ENCODE measurements around the gene HOTAIR.

Gene HOTAIR

DNA sequence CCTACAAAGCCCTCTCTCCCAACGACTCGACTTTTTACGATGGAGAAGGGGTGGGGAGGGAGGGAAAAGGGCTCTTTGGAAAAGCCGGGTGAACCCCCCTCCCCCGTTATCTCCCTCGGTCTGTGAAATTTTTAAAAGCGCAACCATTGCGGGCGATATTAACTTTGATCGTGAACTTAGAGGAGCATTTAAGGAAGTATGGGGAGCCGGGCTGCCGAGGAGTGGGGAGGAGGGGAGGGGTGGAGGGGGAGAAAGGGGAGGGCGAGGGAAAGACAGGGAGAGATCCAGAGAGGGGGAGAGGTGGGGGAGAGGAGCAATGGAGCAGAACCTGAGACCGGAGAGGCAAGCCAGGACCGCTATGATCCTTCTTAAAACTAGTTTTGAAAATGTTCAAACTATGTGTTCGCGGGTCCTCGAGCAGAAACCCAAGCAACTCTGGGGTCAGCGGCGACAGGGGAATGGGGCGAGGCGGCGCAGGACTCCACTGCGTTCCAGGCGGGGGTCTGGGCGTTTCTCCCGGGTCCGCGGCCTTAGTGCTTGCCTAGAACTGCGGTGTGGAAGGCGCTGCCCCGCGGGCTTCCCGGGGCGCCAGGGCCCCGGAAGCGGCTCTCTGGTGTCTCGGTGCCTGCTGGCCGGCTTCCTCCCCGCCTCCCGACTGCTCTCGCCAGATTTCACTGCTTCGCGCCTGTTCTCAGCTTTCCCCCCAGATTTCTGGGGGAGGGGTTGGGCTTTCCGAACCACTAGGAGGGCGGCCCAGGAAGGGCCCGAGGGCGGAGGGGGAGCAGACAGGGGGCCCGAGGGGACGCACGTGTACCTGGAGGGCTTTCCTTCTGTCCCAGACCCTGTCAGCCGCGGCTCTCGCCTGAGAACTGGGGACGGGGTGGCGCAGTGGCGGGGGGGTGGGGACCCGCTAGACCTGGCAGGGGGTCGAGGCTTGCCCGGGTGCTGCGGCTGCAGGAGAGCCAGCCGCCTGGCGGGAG, at the start of gene HOTAIR:
HOTAIR (minus strand) TSS at position 871 of the 980 bp plus-strand sequence.
- no peak for DNase-seq

DNA sequence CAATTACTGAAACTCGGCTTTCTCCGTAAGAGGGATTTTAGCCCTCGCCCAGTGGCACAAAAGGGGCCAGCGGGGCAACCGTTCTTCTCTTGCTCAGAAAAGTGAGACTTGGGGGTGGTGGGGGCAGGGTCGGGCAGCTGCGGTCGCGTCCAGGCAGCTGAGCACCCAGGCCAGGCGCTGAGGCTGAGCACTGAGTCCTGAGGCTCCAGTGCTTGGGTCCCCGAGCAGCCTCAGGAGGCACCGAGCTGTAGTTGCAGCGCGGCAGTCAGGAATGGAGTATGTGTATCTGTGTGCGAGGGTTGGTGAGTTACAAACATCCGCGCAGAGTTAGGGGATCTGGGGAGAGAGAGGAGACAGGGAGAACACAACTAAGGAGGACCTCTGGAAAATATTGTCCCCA, 49.4 kb upstream of the HOTAIR start:
- DNase-seq, result no peak

DNA sequence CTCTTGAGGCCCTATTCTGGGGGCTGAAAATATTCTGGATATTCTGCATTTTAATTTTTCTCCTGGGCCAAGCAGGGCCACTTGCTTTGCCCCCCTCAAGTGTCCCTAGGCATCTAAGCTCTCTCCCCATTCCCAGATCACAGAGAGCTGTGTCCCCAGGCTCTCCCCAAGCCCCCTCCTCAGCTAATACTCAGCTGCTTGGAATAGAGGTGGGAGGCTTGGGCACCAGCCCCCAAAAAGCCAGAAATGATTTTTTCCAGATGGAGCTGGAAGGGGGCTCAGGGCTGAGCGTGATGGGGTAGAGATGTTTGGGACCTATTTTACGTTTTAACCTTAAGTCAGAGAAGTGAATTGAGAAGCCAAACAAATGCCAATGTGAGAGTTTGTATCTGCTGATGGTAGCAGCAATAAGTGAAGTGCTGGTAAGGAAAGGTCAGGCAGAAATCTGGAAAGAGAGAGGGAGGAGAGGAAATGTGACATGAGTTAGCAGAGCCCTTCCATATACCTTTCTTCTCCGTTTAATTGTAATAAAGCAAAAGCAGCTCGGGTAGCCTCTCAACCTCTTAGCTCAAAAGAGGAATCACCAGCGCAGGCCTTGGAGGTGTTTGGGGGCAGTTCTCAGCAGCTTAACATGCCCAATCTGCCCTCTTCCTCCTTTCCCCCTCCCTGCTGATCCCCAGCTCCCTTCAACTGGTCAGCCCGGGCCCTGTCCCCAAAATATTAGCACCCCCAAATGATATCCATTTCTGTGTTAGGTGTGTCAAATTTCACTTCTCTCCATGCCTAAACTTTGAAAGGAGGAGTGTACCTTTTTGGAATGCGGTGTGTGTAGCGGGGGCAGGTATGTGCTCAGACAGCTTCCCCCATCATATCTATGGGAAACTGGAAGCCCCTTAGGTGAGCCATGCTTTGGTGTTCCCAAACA, 48.5 kb upstream of the HOTAIR start:
- DNase-seq, result no peak

DNA sequence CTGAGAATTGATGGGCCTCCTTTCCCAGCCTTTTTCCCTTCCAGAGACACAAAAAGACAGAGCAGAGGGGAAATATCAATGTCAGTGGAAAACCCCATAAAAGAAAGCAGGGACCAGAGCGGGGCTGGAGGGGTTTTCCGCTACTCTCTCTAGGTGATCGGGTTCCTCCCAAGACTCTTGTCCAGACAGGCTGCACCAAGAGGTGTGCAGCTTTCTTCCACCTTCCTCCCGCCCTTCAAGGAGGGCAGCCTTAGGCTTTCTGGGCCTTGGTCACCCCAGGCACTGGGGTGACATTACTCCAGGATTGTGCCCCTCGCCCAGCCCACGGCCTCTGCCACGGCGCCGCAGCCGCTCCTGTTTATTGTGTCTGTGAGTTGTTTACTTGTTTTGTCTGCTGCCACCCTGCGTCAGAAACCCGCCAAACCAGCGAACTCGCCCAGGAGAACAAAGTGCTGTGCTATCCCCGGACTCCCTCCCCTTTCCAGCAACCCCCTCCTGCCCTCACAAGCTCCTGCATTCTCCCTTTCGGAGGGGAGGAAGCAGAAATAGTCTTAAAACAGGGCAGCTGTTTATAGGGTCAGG, 46.8 kb upstream of the HOTAIR start:
- DNase-seq, result no peak

DNA sequence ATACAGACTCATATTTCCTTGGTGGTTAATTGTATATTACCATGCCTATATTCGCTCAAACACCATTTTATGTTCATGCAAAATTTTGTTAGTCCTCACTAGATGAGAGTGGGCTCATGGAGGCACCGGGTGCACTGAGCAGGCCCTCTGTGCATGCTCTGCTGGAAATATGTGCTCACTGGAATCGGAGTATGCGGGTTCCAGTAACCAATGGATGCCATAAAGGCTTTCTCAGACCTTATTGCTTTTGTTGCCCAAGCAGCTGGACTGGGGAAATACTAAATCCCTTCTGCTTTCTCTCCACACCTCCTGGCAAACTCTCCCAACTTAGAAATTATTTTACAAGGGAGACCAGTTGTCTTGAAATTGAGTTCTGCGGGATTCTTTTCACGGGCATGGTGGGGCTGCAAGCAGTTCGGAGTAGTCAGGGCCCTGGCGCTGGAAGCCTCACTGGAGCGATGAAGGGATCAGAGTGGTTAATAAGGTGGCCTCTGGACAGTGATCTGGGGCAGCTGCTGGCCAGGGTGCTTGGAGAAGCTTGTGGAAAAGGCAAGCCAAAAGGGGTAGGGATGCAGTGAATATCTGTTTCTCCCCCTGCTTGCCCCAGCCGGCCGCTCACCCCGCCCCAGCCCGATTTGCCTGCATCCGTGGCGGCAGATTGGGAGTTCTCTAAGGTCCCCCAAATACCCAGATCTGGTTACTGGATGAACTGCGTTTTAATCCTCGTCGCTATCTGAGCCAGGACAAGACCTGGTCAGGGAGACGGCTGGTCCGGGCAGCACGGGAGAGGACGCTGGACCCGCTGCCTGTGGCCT, 46.0 kb upstream of the HOTAIR start:
- DNase-seq, result no peak

DNA sequence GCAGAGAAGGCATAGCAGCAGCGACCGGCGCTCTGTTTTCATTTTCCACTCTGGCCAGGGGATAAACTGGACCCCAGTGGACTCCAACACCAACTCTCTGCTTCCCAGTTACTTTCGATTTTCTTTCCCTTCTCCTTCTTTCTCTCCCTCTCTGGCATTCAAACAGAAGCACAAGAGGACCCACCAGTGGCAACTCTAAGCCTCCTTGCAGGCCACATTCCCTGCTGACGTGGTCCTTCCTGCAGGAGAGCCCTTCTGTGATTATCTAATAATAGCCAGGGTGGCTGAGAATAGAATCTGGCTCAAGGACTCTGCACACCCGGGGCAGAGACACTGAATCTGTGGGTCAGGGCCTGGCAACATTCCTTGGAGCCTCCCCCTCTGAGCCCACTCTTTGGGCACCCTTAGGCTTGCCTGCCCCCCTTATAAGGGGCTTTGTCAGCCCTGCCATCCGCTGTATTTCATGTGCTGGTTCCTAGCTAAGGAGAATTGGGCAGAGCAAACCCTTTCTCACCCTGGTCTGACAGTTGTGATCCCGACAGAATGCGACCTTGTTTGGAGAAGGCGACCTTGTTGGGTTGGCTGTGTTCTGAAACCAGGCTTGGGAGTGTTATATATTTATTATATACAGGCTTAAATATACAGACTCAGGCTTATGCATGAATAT, 45.3 kb upstream of the HOTAIR start:
- no peak for DNase-seq

DNA sequence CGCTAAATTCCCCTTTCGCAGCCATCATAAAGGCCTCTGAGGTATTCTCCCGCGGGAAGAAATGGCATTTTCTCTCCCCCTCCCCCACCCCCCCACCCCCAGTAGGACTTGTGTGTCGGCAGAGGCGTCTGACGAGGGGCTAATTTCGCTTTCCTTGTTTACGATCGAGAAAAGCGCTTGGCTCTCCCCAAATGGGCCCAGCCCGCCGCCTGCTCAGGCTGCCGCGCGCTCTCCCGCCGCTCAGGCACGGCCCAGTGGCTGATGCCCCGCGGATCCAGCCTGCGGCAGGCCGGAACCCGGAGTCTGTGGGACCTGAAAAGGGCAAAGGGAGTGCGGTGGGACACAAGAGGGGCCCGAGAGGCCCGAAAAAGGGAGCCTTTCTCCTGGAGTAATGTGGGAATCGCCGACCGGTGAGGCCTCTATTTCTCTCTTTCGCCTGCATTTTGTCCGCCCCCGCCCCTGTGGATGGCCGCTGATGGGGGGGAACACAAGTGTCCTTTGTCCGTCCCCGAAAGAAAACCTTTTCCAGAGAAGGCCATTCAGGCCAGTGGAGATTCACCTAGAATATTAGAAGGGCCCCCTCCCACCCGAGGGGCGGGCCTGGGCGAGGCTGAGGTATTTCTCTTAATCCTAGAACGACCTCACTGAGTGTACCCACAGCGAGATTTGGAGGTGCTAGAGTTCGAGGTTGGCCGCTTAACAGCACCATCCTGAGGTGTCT, 44.5 kb upstream of the HOTAIR start:
- no peak for DNase-seq

DNA sequence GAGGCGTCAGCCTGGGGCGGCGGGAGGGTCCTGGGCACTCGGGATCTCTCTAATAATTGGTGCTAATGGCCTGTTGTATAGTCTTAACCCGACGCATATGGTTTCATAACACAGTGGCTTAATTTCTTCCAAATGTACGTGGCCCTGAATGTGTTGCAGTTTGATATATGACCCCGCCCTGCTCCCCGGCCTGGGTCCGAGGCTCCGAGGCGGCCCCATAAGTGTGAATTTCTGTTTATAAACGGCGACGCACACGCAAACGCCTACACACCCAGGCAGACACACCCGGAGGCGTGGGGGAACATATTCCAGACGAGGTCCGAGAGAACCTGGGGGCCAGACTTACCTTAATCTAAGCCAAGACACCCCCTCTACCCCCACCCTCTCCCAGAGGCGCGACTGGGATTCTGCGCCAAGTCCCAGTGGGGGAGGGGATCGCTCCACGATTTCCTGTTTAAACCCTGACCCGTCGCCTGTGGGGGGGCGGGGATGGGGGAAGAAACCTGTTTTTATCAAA, 43.8 kb upstream of the HOTAIR start:
- DNase-seq, result no peak

DNA sequence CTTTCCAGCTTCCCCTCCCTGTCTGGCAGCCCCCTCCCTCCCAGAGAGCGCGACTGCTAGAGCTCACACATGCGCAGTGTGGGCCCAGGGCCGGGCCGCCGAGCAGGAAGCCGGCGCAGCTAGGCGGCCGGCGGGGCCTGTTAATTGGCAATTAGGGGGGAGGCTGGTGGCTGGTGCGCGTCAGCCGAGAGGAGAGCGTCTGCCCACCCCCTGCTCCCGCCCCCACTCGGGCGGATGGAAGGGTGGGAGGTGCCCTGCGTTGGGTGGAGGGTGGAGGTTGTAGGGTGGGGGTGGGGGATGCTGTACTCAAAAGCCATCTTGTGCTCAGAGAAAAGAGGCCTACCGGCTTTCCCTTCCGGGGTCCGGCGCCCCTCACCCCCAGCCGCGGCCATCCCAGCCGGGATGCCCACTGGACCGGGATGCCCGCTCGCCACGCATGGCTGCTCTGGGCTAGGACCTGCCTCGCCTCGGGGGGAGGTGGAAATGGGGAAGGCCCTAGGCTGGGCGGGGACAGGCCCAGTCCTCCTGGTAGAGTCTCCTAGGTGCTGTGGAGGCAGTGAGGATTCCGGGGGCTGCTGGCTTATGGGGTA, 43.2 kb upstream of the HOTAIR start:
- DNase-seq, result peak in 35 of 51 donors; percentile 1 to 54 (median 20)

DNA sequence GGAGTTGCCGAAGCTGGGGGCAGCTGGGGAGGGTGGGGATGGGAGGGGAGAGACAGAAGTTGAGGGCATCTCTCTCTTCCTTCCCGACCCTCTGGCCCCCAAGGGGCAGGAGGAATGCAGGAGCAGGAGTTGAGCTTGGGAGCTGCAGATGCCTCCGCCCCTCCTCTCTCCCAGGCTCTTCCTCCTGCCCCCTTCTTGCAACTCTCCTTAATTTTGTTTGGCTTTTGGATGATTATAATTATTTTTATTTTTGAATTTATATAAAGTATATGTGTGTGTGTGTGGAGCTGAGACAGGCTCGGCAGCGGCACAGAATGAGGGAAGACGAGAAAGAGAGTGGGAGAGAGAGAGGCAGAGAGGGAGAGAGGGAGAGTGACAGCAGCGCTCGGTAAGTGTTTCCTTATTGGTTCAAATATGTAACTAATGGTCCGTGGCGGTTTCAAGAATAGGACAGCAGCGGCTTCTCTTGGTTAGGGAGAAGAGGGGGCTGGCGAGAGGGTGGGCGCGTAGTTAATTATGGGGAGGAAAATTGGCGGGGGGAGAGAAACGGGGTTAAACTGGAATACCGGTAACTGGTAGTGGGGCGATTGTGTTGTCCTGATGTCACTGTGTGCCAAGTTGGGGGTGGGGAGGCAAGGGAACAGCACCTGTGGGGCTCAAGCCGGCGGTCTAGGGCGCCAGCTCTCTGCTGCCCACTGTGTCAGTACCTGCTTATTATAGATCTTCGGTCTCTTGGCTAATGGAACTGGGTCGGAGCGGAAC, 42.5 kb upstream of the HOTAIR start:
- DNase-seq, result no peak

DNA sequence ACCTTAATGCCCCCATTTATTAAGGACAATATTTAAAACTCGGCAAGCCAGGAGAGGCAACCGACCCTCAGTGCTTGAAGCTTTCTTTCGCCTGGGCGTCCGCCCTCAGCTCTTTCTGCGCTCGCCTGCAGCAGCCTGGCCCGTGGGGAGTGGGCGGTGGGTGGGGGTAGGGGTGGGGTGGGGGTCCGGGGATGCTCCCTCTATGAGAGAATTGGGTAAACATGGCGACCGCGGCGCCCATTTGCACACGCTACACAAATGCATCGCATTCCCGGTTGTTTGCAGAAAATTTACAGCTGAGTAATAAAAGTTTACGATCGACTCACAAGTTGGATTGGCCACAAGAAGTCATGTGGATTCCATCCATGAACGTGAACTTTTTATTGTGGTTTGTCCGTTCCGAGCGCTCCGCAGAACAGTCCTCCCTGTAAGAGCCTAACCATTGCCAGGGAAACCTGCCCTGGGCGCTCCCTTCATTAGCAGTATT, 41.8 kb upstream of the HOTAIR start:
- DNase-seq, result no peak

DNA sequence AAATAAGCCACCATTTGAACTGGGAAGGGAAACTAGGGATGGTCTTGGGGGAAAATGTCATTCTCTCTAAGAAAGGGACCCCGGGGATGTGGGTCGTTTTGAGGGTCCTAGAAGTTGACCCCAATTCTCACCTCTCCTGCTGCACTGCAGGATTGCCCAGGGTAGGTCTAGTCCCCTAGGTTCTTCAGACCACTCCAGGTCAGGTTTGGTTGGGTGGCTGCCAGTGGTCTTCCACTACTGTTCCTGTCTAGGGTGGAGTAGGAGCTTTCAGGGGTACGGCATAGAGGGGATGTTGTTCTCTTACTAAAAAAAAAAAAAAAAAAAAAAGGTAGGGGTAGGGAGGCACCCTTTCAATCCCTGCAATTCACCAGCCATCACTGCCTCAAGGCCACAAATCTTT, 41.3 kb upstream of the HOTAIR start:
- no peak for DNase-seq

DNA sequence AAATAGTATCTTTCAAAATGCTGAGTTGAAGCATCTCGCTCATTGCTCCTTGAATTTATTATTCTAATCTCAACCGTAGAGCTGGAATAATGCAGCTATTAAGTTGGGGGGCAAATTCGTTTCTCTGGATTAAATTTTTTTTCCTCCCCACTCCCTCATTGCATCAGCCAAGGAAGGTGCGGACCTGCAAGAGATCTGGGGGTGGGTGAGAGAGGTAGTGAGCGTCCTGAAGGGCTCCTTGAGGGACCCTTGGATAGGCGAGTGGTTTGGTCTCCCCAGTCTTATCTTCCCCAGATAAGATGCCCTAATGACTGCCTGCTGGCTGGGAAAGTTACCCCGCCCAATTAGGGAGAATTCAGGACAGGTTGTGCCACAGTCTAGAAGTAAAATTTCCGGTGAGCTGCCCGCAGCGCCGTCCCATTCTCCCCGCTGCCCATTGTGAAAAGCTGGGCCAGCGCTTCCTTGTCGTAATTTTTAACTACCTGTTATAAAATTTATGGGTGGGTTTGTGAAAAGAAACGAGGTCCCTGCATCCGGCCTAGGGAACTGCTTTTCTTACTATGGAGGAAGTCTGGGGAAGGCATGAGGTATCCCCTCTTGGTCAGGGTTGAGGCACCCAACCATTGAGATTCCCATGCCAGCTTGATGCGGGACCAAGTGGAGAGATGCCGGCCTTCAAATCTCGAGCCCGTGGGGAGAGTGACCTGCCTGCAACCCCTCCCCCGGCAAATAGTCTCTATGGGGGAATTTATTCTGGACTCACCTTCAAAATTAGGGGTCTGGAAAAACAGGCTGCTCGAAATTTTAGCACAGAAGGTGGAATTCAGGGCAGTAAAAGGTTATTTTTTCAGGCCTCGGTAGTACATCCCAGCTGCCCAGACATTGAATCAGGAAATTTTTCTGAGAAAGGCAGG, 40.5 kb upstream of the HOTAIR start:
- DNase-seq, result no peak

DNA sequence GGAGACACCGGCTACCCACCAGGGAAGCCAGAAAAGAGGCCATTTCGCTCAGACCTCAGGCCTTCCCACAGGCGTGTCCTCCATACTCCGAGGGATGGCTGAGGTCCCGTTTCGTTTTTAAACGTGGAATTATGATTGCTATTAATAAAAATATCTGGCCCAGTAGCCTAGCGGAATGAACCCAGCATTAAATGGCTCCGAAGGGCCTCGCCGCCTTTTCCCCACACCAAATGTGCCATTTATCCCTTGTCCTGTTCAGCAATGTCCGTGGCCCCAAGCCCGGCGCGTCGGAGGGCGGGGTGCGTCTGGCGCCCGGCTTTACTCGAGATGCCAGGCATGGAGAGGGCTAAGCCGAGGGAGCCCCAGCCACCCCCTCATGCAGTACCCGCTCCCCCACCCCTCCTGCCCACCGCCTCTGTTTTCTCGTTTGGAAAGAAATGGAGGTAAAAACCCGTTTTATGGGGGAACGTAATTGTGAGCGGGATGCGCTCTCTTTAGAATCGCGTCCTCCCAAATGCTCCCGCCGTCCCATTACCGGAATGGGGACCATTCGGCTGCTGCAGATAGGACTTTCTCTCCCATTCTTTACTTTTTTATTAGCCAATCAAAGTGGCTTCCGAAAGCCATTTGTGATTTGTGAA, 39.7 kb upstream of the HOTAIR start:
- no peak for DNase-seq

DNA sequence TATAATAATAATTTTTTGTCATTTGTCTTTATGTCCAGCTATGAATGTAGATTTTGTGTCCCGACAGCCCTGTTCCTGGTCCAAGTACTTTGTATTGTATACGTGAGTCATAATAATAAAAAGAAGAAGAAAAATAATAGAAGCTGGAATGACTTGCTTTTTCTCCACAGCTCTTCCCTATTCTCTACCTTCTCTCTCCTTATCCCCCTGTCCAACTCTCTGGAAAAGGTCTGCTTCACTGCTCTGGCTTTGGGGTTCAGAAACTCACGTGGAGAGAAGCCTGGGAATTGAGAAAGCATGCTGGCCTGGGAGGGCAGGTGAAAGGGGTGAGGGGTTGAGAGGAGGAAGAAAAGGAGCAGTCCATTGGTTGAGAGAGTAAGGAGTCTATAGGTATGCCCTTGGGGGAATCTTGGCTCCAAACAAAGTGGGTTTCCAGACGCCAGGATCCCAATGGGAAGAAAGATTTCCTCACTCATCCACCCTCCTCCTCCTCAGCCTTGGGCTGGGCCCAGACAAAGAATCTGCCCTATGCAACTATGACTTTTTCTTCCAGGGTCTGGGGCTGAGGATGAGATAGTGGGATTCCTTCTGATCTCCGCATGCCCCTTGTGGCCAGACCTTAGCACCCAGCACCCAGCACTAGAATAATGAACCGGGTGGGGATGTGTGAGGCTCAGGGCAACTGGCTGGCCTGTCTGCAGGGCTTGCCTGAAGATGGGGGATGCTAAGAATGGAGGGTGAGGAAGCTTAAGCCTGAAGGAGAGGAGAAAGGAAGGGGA, 38.1 kb upstream of the HOTAIR start:
- DNase-seq, result no peak

All from hypothalamus (tissue), 51 donors.